Dedifferentiated amniotic fluid mesenchymal stem cell (primary cell): ENCODE measurements around the gene SMTNL1.

Source experiments
- DNase-seq: peaks from one replicate; pipeline ENCODE4 v3.0.0-alpha.2; 2016; ENCODE audit errors: extremely low spot score

The SMTNL1 gene

DNA sequence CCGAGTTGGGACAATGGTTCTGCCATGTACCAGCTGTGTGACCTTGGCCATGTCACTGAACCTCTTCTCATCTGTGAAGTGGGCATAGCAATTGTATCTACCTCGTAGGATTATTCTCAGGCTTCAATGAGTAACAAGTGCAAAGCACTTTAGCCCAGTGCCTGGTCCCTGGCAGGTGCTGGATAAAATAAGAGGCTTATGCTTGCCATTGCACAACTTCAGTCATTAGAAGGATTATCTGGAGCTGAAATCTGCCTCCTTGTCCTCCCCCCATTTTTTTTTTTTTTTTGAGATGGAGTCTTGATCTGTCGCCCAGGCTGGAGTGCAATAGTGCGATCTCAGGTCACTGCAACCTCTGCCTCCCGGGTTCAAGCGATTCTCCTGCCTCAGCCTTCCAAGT lies 7.2 kb downstream of the SMTNL1 start:
- no peak for DNase-seq

DNA sequence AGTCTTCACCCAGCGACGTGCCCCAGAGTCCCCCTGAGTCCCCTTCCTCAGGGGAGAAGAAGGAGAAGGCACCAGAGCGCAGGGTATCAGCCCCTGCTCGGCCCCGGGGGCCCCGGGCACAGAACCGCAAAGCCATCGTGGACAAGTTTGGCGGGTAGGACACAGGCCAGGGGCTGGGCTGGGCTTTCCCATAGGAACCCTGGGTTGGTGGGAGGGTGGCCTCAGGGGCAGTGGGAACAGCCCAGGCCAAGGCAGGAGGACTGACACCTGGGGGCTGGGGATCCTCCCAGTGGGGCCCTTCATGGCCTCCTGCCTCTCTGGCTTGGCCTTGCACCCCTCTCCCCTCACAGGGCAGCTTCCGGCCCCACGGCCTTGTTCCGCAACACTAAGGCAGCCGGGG lies 8.5 kb downstream of the SMTNL1 start:
- no peak for DNase-seq

DNA sequence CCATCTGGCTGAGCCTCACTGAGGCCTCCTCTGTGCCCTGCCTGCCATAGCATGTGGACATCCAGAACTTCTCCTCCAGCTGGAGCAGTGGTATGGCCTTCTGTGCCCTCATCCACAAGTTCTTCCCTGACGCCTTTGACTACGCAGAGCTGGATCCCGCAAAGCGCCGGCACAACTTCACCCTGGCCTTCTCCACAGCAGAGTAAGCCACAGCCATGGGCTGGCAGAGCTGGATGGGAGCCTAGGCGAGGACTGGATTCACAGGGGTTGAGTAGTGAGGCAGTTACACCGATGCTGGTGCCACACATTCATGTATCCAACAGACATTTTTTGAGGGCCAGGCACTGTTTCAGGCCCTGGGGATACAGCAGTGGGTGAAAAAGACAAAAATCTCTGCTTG lies 9.1 kb downstream of the SMTNL1 start:
- no peak for DNase-seq

DNA sequence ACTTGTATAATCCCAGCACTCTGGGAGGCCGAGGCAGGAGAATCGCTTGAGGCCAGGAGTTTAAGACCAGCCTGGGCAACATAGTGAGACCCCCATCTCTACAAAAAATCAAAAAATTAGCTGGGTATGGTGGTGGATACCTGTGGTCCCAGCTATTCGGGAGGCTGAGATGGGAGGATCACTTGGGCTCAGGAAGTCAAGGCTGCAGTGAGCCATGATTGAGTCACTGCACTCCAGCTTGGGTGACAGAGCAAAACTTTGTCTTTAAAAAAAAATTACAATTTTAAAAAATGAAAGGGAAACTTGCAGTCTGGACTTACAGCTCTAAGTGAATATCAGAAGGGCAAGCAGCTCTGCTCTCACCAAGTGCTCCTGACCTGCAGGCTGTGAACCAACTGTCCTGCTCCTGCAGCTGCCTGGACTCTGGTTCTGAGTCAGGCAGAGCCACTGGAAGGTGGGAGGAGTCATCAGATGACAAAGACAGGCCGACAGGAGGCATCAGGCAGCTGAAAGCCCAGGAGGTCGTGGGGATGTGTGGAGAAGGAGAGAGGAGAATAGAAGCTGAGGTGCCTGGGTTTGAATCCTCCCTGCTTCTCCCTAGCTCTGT lies 9.6 kb downstream of the SMTNL1 start:
- no peak for DNase-seq

DNA sequence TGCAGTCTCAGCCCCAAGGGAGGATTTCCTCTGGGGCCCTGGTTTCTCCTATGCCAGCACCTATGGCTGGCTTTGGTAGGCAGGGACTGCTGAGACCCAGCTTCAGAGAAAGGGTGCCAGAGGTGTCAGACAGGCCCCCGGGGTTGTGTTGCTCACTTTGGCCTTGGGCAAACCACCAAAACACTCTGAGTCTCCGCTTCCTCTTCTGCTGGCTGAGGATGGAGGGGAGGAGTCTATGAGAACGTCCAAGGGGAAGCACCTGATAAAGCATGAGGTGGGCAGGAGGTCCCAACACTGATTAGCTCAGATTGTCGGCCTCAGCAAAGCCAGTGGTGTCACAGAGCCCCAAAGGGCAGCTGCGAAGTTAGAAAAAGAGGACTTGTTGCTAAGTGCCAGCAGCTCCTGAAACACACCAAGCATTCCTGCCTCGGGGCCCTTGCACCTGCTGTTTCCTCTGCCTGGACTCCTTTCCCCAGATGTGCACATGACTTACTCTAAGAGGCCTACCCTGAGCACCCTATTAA lies 10.5 kb downstream of the SMTNL1 start:
- DNase-seq, result no peak

DNA sequence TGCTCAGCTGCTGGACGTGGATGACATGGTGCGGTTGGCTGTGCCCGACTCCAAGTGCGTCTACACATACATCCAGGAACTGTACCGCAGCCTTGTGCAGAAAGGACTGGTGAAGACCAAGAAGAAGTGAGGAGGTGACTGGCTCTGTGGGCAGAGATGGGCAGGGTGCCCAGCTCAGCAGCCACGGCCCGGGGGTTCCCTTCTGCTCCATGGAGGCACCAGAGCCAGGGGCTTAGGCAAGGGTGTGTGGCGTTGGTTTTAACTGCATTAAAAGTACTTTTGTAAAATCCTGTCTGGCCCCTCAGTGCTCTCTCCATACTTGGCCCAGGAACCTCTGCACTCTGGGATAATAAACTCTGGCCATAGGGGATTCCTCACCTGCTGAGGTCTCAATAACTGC lies 12.6 kb downstream of the SMTNL1 start:
- no peak for DNase-seq

DNA sequence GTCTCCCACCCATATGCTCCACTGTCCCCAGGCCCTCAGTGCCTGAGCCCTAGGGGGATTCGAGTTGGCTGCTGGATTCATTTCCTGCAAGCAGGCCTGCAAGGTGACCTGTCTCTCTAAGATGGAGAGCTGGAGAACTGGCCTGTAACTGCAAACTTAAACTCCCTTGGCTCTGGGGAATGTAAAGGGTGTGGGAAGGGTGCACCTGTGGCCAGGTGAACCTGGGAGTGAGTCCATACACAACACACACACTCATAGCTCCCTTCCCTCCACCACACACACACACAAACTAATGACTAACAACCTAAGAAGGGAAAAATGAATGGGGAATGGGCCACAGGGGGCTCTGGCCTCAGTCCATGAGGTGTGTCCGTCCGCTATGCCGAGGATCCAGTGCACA lies 14.5 kb downstream of the SMTNL1 start:
- no peak for DNase-seq

DNA sequence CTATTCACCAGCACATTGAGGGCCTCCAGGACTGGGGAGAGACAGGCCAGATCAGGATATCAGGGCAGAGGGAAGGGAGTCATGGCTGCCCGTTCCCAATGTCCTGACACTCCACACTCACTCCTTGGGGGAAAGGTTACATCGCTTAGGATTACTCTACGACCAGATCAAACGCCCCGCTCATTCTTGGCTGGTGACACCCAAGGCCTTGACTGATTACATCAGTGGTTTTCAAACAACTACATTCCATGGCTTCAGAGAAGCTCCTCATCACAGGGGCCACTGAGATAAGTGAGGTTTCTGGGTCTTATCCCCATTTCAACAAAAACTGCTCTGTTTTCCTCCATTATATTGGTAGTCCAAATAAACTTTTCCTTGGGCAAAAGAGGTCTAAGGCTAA lies 15.1 kb downstream of the SMTNL1 start:
- DNase-seq, result no peak

DNA sequence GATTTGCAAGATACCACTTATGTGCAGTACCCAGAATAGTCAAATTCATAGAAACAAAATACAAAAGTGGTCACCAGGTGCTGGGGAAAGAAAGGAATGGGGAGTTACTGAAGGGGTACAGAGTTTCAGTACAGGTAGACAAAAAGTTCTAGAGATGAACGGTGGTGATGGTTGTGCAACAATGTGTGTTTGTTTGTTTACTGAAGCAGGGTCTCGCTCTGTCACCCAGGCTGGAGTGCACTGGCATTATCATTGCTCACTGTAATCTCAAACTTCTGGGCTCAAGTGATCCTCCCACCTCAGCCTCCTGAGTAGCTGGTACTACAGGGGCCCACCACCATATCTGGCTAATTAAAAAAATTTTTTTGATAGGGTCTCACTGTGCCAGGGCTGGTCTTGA lies 18.0 kb downstream of the SMTNL1 start:
- DNase-seq, result no peak

DNA sequence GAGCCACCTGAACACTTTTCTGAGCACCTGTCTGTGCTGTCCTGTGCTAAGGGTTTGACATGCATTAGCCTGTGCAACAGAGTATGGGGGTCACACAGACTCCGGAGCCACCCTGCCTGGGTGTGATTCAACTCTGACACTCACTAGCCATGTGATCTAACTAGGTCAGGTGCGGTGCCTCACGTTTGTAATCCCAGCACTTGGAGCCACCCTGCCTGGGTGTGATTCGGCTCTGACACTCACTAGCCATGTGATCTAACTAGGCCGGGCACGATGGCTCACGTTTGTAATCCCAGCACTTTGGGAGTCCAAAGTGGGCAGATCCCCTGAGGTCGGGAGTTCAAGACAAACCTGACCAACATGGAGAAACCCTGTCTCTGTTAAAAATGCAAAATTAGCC lies 18.6 kb downstream of the SMTNL1 start:
- no peak for DNase-seq

DNA sequence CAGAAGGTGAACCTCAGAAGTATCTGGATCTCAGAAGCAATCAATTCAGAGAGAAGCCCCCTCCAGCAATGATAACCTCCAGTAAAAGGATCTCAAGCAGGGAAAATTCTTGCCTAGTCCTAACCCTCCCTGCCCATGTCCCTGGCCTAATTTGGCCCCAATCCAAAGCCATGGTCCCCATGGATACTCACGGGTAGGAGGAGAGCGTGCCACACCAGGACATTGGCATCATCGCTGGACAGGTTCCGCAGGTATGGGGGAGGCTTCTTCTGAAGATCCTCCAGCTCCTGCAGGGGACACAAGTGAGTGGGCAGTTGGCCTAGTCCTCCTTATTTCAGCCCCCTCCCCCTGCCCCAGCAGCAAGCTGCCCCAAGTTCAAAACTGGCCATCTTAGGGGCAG lies 22.8 kb downstream of the SMTNL1 start:
- no peak for DNase-seq

DNA sequence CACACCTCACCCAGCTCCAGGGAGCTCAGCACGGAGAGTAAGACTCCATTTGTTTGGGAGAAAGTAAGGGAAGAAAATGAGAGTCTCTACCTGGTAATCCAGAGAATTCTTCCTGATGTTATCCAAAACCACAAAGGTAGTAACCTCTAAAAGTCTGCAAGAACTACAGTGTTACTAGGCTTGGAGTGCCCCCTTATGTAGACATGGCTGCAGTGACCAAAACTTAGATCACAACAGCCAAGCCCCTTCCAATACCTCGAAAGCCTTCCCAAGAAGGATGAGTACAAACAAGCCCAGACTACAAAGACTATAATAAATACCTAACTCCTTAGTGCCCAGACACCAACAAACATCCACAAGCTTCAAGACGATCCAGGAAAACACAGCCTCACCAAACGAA lies 25.2 kb downstream of the SMTNL1 start:
- DNase-seq, result no peak

DNA sequence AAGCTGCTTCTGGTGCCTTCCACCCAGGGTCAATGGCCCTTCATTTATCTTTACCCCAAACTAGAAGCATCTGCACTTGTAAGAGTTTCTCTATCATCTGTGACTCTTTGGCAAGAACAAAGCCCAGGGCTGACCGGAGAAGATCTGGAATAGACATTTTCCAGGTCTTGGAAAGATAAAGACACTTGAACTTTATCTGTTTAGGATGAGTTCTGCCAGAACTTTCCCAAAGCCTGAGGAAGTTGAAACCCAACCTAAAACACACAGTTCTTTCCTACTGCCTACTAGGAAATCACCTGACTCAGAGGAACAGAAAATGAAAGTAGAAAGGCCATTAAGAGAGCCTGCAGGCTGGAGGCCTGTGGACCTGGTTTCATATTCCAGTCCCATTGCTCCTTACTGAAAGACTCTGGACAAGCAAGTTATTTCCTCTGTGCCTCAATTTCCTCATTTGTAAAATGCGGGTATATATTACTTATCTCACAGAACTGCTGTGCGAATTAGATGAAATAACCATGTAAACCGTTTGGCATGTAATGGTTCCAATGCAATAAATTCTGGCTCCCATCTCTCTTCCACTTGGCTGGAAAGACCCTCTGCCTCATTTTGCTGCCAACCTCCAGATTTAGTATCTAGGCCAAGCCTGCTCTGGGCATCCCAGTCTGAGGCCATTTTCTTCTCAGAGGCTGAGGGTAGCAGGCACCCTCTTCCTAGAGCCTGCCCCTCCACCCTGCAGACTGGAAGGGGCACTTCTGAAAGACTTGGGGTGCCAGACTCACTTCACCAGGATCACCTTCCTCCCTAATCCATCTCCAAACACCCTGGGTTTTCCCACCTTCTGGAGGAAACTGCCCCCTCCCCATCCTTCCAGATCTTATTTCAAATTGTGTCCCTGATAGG lies 28.9 kb downstream of the SMTNL1 start:
- DNase-seq, result peak; percentile 65

DNA sequence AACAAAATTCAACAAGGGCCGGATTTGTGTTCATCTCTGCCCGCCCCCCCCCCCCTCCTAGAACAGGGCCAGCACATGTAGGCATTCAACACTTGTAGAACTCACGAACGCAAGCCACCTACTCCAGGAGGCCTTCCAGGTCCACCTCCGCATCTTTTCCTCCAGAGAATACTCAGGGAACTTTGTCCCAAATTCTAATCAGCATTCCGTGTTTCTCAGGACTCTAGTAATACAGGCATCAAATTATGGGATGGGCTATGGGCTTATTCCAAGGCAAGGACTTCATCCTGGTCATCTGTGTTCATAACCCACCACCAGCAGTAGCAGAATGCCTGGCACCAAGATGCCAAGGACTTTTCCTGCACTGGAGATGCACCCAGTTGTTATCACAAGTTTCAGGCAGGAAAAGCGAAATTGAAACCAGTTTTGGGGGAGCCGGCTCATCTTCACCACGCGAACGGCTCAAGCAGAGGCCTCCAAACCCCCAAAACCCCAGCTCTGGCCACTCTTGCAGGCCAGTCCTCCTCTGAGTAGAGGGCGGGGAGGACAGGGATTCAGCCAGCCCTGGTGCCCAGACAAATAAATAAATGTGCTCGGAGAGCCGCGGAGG lies 29.6 kb downstream of the SMTNL1 start:
- DNase-seq, result no peak

DNA sequence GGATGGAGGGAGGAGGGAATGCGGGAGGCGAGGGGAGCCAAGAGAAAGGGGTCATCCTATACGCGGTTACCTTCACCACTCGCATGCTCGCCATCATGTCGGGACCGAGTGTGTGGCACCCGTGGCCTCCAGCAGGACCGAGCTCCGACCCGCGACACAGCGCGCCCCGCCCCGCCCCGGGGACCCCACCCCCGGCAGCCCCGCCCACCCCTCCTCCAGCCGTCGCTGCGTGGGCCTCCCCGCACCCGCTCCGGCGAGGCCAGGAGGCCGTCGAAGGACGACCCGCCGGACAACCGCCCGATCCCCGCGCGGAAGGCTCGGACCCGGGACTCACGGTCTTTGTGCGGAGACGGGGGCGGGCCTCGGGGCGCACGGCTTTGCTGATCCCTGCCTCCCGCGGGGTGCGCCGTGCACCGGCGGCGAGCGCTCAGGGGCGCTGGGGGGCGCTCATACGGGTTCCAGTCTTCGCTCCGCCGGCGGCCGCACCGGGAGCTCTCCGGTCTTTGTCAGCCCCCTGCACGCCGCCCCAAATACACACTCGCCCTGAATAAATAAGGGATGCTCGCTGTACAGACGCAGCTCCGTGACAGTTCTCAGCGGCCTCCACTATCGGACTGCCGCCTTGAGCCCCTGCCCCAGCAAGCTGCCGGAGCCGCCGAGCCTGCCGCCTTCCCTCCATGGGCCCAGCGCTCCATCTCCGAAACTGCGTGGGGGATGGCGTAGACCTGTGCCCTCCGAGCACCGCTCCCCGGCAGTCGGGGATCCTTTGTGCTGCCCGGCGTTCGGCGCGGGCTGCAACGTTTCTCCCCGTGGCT lies 30.3 kb downstream of the SMTNL1 start, which contains the start of gene UBE2L6:
TSS of gene UBE2L6 (minus strand) at position 158 of the 815 bp plus-strand sequence. CDS start at position 97, 61 bp downstream.
- DNase-seq, result peak; percentile 73

DNA sequence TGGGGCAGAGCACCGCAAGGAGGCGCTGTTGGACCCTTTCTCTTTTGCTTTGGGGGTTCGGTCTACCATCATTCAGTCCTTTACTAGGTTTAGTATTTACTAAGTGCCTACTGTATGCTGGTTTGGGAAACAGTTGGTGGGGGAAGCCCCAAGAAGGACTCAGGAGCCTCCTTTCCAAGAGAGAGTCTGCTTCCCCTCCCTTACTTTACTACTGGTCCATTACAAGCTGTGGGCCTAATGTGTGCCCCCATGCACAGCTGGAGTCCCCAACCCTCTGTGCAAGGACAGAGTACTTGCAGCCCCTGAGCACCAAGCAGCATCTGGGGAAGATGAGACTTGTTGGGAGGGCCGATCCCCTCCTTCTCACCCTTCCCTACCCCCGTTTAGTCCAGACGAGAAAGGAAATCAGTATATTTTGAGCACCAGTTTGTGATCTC lies 31.0 kb downstream of the SMTNL1 start:
- DNase-seq, result no peak

DNA sequence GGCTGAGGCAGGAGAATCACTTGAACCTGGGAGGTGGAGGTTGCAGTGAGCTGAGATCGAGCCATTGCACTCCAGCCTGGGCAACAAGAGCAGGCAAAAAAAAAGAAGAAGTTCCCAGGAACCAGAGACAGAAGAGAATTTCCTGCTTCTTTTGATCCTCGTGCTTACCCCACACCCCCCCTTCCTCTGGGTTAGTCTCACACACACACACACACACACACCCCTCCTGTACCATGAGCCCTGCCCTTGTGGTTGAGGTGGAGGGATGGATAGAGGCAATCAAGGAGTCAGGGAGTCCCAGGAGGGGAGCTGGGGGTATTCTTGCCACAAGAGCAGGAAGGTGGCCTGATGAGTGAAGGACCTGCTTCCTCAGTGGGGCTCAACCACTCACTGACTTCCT lies 34.2 kb downstream of the SMTNL1 start:
- no peak for DNase-seq

DNA sequence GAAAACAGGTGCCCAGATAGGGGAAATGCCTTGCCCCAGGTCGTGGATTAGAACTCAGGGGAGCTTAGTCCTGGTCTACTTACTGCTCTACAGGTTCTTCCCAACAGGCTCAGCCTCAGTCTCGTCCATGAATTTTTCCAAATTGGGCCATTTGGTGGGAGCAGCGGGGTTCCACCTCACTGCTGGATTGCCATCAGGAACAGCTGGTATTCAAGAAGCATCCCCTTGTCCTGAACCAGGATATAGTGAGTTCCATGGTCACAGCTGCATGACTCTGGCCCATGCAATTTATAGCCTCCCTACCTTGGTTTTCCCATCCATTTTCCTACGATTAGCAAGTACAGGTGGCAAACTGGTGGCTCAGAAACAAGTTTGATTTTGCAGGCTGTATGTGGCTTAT lies 36.7 kb downstream of the SMTNL1 start:
- no peak for DNase-seq

DNA sequence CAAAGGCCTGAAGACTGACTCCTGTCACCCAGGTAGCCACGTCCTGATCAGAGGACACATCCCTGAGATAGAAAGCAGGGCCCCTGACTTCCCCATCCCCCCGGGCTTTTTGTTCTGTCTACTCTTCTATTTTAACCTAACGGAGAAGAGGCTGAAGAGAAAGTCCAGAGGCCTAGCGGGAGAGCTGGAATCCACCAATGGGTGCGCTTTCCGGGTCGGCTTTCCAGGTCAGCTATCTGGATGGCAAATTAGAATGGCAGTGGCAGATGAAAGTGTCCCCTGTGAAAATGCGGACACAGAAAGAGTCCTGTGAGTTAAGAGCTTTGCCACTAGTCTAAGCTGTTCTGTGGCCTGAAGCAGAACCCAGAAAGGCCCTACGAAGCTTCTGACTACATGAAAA lies 46.9 kb downstream of the SMTNL1 start:
- DNase-seq, result no peak

DNA sequence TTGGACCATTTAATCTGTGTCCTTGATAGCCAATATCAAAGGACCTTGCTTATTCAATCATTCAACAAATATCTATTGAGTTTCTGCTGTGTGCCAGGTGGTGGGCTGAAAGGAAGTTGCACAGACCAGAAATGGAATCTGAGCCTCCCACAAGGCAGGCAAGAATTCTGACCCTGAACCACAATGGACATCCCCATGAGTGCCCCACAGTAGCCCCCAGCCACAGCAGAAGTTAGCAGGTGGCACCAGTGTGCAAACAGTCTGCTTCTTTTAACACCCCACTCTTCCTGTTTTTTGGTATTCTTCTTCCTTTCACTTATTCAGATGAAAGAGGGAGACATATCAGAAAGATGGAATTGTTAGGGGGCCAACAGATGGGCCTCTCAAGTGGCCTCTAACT lies 47.9 kb downstream of the SMTNL1 start:
- DNase-seq, result no peak

DNA sequence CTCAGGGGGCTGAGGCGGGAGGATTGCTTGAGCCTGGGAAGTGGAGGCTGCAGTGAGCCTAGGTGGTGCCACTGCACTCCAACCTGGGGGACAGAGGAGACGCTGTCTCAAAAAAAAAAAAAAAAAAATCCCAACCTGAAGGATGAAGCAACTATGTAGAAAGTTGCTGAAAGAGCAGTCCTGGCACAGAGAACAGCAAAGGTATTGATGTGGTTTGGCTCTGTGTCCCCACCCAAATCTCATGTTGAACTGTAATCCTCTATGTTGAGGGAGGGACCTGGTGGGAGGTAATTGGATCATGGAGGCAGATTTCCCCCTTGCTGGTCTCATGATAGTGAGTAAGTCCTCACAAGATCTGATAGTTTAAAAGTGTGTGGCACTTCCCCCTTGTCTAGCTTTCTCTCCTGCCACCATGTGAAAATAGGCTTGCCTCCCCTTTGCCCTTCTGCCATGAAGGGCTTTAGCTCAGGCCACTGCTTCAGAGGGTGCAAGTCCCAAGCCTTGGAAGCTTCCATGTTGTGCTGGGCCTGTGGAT lies 49.4 kb downstream of the SMTNL1 start:
- no peak for DNase-seq
